Measurements from ENCODE around the gene OAF. TPM values are rescaled to one million over a fixed set of nuclear protein-coding genes. Genes with fewer than 3 reads are reported as not detected.

OAF gene
- total RNA-seq, 1 experiment from 2014 or later = 32.3 TPM

DNA sequence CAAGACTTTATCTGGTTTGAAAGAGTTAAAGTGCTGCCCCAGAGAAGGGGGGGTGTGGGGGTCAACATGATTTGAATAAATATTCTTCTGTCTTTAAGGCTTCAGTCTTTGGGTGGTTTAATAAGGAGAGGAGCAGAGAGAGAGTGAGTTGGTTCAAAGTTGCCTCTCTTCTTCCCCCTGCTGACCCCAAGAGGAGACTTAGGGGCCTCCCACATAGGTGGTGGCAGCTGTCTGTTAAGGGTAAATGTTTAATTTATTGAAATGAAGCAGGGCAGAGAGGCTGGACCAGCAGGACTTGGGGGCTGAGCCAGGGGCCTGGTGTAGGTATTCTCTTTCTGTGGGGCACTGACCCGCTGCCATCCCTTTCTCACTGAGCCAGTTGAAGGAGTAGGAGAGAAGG is 34.6 kb downstream of the OAF start:
- Histone ChIP-seq H4K20me1 (ENCODE audit: insufficient read depth) (no peaks in the 10 kb centered on the region), H3K27me3 (ENCODE audit: insufficient read depth, low read length) (peaks cover 5% of the 10 kb centered on the region; the same call in 1 of the 2 replicates), H3K4me3 (replicated peaks in 1 of 2; ENCODE audit: low read depth in 1 of 2, low read length in 2 of 2) (no peak overlapping the region), H2AFZ (ENCODE audit: low read depth, low read length, poor library complexity, severe bottlenecking) (no peak overlapping the region), H3K9ac (ENCODE audit: low read length) (no peak overlapping the region), H3K9me2 (ENCODE audit: insufficient read depth) (no peaks in the 10 kb centered on the region), H3K36me3 (ENCODE audit: control insufficient read depth in 1 of 2, insufficient read depth in 2 of 2, low read length in 2 of 2) (no peaks in the 10 kb centered on the region), H3K4me1 (ENCODE audit: control insufficient read depth in 1 of 2, insufficient read depth in 2 of 2, low read length in 2 of 2) (peaks cover 12 to 22% of the 10 kb centered on the region in 2 experiments; a peak in 3 of 4 replicates), H3K9me3 (ENCODE audit: control insufficient read depth in 1 of 2, insufficient read depth in 1 of 2, low read depth in 1 of 2, low read length in 2 of 2) (no peaks in the 10 kb centered on the region), H3K79me2 (ENCODE audit: insufficient read depth, low read length) (no peaks in the 10 kb centered on the region), H3K27ac (ENCODE audit: low read depth, low read length) (no peak overlapping the region), H3K4me2 (ENCODE audit: low read length) (no peak overlapping the region)
- ChIA-PET RAD21 (ENCODE audit: low non-redundant PET in 1 of 2, low total read pairs in 2 of 2, uncharacterized antibody in 2 of 2, unreplicated experiment in 2 of 2) (no interaction called here), POLR2A (no interaction called here), CTCF (interaction anchor here (3.0 kb wide), 1 partner anchor 57 kb away, joined by 11 read pairs; no protein-coding TSS in a partner anchor)
- no peak for ATAC-seq
- BruUV-seq (replicated peaks) = no TSS peak
- no peak for TF ChIP-seq ZFX (IDR thresholded peaks at IDR 0.05)
- TF ChIP-seq EGR1 (IDR thresholded peaks at IDR 0.05; ENCODE audit: low read depth) = no peak
- TF ChIP-seq POLR2AphosphoS5 (IDR thresholded peaks at IDR 0.05; ENCODE audit: low read depth, low read length) = no peak
- TF ChIP-seq, protein P1, sequence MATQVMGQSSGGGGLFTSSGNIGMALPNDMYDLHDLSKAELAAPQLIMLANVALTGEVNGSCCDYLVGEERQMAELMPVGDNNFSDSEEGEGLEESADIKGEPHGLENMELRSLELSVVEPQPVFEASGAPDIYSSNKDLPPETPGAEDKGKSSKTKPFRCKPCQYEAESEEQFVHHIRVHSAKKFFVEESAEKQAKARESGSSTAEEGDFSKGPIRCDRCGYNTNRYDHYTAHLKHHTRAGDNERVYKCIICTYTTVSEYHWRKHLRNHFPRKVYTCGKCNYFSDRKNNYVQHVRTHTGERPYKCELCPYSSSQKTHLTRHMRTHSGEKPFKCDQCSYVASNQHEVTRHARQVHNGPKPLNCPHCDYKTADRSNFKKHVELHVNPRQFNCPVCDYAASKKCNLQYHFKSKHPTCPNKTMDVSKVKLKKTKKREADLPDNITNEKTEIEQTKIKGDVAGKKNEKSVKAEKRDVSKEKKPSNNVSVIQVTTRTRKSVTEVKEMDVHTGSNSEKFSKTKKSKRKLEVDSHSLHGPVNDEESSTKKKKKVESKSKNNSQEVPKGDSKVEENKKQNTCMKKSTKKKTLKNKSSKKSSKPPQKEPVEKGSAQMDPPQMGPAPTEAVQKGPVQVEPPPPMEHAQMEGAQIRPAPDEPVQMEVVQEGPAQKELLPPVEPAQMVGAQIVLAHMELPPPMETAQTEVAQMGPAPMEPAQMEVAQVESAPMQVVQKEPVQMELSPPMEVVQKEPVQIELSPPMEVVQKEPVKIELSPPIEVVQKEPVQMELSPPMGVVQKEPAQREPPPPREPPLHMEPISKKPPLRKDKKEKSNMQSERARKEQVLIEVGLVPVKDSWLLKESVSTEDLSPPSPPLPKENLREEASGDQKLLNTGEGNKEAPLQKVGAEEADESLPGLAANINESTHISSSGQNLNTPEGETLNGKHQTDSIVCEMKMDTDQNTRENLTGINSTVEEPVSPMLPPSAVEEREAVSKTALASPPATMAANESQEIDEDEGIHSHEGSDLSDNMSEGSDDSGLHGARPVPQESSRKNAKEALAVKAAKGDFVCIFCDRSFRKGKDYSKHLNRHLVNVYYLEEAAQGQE (IDR thresholded peaks at IDR 0.05; ENCODE audit: low read depth) = no peak
- TF ChIP-seq, protein P2, sequence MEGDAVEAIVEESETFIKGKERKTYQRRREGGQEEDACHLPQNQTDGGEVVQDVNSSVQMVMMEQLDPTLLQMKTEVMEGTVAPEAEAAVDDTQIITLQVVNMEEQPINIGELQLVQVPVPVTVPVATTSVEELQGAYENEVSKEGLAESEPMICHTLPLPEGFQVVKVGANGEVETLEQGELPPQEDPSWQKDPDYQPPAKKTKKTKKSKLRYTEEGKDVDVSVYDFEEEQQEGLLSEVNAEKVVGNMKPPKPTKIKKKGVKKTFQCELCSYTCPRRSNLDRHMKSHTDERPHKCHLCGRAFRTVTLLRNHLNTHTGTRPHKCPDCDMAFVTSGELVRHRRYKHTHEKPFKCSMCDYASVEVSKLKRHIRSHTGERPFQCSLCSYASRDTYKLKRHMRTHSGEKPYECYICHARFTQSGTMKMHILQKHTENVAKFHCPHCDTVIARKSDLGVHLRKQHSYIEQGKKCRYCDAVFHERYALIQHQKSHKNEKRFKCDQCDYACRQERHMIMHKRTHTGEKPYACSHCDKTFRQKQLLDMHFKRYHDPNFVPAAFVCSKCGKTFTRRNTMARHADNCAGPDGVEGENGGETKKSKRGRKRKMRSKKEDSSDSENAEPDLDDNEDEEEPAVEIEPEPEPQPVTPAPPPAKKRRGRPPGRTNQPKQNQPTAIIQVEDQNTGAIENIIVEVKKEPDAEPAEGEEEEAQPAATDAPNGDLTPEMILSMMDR (IDR thresholded peaks at IDR 0.05 in 2 of 3, conservative IDR thresholded peaks at IDR 0.05 in 1 of 3; ENCODE audit: borderline replicate concordance in 1 of 3, insufficient read depth in 1 of 3, low read depth in 2 of 3, low read length in 2 of 3) = no peak
- no peak for TF ChIP-seq TCF7L2 (IDR thresholded peaks at IDR 0.05; ENCODE audit: borderline replicate concordance, extremely low read depth, insufficient read depth, insufficient read length)
- TF ChIP-seq, protein P3, sequence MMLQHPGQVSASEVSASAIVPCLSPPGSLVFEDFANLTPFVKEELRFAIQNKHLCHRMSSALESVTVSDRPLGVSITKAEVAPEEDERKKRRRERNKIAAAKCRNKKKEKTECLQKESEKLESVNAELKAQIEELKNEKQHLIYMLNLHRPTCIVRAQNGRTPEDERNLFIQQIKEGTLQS (IDR thresholded peaks at IDR 0.05) = no peak
- no peak for TF ChIP-seq SIN3A (IDR thresholded peaks at IDR 0.05; ENCODE audit: low read depth)
- TF ChIP-seq ZNF274 (IDR thresholded peaks at IDR 0.05; ENCODE audit: low read depth, low read length) = no peak
- no peak for TF ChIP-seq SP1 (IDR thresholded peaks at IDR 0.05; ENCODE audit: low read depth)
- TF ChIP-seq CEBPB (IDR thresholded peaks at IDR 0.05; ENCODE audit: low read depth) = no peak
- no peak for TF ChIP-seq YY1 (IDR thresholded peaks at IDR 0.05; ENCODE audit: extremely low read depth, insufficient replicate concordance, low read depth, low read length)
- no peak for TF ChIP-seq ELF1 (IDR thresholded peaks at IDR 0.05; ENCODE audit: borderline replicate concordance, low read depth)
- TF ChIP-seq, protein P4, sequence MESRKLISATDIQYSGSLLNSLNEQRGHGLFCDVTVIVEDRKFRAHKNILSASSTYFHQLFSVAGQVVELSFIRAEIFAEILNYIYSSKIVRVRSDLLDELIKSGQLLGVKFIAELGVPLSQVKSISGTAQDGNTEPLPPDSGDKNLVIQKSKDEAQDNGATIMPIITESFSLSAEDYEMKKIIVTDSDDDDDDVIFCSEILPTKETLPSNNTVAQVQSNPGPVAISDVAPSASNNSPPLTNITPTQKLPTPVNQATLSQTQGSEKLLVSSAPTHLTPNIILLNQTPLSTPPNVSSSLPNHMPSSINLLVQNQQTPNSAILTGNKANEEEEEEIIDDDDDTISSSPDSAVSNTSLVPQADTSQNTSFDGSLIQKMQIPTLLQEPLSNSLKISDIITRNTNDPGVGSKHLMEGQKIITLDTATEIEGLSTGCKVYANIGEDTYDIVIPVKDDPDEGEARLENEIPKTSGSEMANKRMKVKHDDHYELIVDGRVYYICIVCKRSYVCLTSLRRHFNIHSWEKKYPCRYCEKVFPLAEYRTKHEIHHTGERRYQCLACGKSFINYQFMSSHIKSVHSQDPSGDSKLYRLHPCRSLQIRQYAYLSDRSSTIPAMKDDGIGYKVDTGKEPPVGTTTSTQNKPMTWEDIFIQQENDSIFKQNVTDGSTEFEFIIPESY (IDR thresholded peaks at IDR 0.05; ENCODE audit: extremely low read depth, insufficient replicate concordance, low read length) = no peak
- TF ChIP-seq FOSL1 (IDR thresholded peaks at IDR 0.05; ENCODE audit: low read depth) = no peak
- no peak for TF ChIP-seq CBX3 (IDR thresholded peaks at IDR 0.05; ENCODE audit: low read depth)
- intact Hi-C loops (cut with micrococcal nuclease) = no loop called here
- DNase-seq (ENCODE audit: low read depth, low spot score) = no peak

All from HCT116 (cell line).